Neutrophil (primary cell): Measurements from ENCODE around the gene MN1.
A peak's percentile ranks its signal among the peaks of the same experiment; 100 is the strongest.

Source experiments
- H3K27ac ChIP-seq: fragments of 200-600 bp; sonication (generic); 2 replicates; pipeline ENCODE4 v1.5.1; 2016; ENCODE audit warnings: mild to moderate bottlenecking, moderate library complexity
- H3K27me3 ChIP-seq: fragments of 200-600 bp; sonication (generic); 2 replicates; pipeline ENCODE4 v1.6.0; 2016; ENCODE audit warnings: mild to moderate bottlenecking
- H3K36me3 ChIP-seq: fragments of 200-600 bp; sonication (generic); 2 replicates; pipeline ENCODE4 v1.5.1; 2017
- H3K4me1 ChIP-seq, 2 experiments: fragments of 200-600 bp in 1 of 2; sonication (generic) in 1 of 2; 1 replicate in 1 of 2; 2 replicates in 1 of 2; pipeline versions ENCODE4 v1.5.1 to v1.6.1; 2013 to 2016; ENCODE audit warnings: low read depth in 1 of 2, low read length in 1 of 2, mild to moderate bottlenecking in 1 of 2, moderate library complexity in 1 of 2; ENCODE audit not compliant: control insufficient read depth in 1 of 2, insufficient read depth in 1 of 2
- H3K4me3 ChIP-seq, 2 experiments: fragments of 200-600 bp in 1 of 2; sonication (generic) in 1 of 2; 1 replicate in 1 of 2; 2 replicates in 1 of 2; pipeline ENCODE4 v1.5.1; 2013 to 2016; ENCODE audit warnings: low read depth in 1 of 2, low read length in 1 of 2, mild to moderate bottlenecking in 1 of 2, moderate library complexity in 1 of 2
- H3K9me3 ChIP-seq: fragments of 200-600 bp; sonication (generic); 2 replicates; pipeline ENCODE4 v1.5.1; 2016
- CTCF ChIP-seq: fragments of 200-600 bp; sonication (generic); IDR thresholded peaks from 2 replicates; pipeline ENCODE4 v1.5.1; 2016; ENCODE audit warnings: antibody characterized with exemption

The MN1 gene

GRCh38 chr22:27801616-27802345 lies at the start of gene MN1:
Gene MN1, minus strand, starts transcription at chr22:27801756. Its CDS starts 1,213 bp downstream, at chr22:27800543.
- Histone ChIP-seq H3K27ac (no peak within 1 kb of the TSS), H3K4me1 (peaks cover 0 to 8% of the 10 kb centered on the region in 2 experiments), H3K4me3 (peak within 1 kb of the TSS in 1 of 2 experiments; percentile 30), H3K9me3 (no peaks in the 10 kb centered on the region), H3K36me3 (no peaks in the 10 kb centered on the region), H3K27me3 (peaks cover 68% of the 10 kb centered on the region)
- TF ChIP-seq CTCF, result no peak

GRCh38 chr22:27850000-27850521 lies 48.5 kb upstream of the MN1 start:
- H3K27ac ChIP-seq, result no peak overlapping the region
- H3K36me3 ChIP-seq, result peaks cover 65% of the 10 kb centered on the region
- H3K4me3 ChIP-seq, result no peak overlapping the region
- H3K27me3 ChIP-seq, result no peaks in the 10 kb centered on the region
- no peaks in the 10 kb centered on the region for H3K4me1 ChIP-seq
- no peak for TF ChIP-seq CTCF
- H3K9me3 ChIP-seq, result no peaks in the 10 kb centered on the region

- Histone ChIP-seq H3K27ac (no peak overlapping the region), H3K36me3 (peaks cover 60% of the 10 kb centered on the region), H3K4me1 (no peaks in the 10 kb centered on the region), H3K9me3 (no peaks in the 10 kb centered on the region), H3K27me3 (no peaks in the 10 kb centered on the region), H3K4me3 (no peak overlapping the region)
- TF ChIP-seq CTCF, result no peak
Observed at GRCh38 chr22:27848005-27848404, 46.4 kb upstream of the MN1 start.

- Histone ChIP-seq H3K4me1 (no peaks in the 10 kb centered on the region), H3K9me3 (no peaks in the 10 kb centered on the region)
- no peak for TF ChIP-seq CTCF
Observed at GRCh38 chr22:27846910-27847309, 45.4 kb upstream of the MN1 start.

GRCh38 chr22:27846248-27846757 lies 44.7 kb upstream of the MN1 start:
- Histone ChIP-seq H3K36me3 (peaks cover 45% of the 10 kb centered on the region), H3K4me3 (no peak overlapping the region), H3K27me3 (no peaks in the 10 kb centered on the region), H3K4me1 (no peaks in the 10 kb centered on the region), H3K27ac (no peak overlapping the region), H3K9me3 (no peaks in the 10 kb centered on the region)
- TF ChIP-seq CTCF, result no peak

More at GRCh38 chr22:27846910-27847309, 45.4 kb upstream of the MN1 start:
- H3K4me3 ChIP-seq, result no peak overlapping the region
- no peaks in the 10 kb centered on the region for H3K27me3 ChIP-seq
- H3K36me3 ChIP-seq, result peaks cover 51% of the 10 kb centered on the region
- no peak overlapping the region for H3K27ac ChIP-seq
